GM18868 (cell line): Measurements from ENCODE around the gene PIK3R5.
"Not testable (repeated sequence)": the region's sequence is repeated elsewhere in the genome, so short reads cannot be mapped to it uniquely, and the experiment has no call there.

Experiments
- ATAC-seq: cut with Tn5 transposase; IDR thresholded peaks from one replicate; pipeline ENCODE4 v1.9.1; 2021; ENCODE audit warnings: mild to moderate bottlenecking, moderate library complexity; ENCODE audit not compliant: unreplicated experiment

PIK3R5 gene

GRCh38 chr17:8985054-8985701, 19.7 kb upstream of the PIK3R5 start:
- no peak for ATAC-seq

- ATAC-seq, result not testable (repeated sequence)
Observed at GRCh38 chr17:8984225-8984624, 18.7 kb upstream of the PIK3R5 start.

- no peak for ATAC-seq
Observed at GRCh38 chr17:8981443-8981842, 15.9 kb upstream of the PIK3R5 start.

- ATAC-seq, result no peak
Observed at GRCh38 chr17:8979715-8980114, 14.2 kb upstream of the PIK3R5 start.

GRCh38 chr17:8976638-8977037, 11.1 kb upstream of the PIK3R5 start:
- no peak for ATAC-seq

- ATAC-seq, result no peak
Observed at GRCh38 chr17:8975091-8975725, 9.7 kb upstream of the PIK3R5 start.

- no peak for ATAC-seq
Observed at GRCh38 chr17:8969901-8970300, 4.4 kb upstream of the PIK3R5 start.

- no peak for ATAC-seq
Observed at GRCh38 chr17:8968503-8968902, 3.0 kb upstream of the PIK3R5 start.

GRCh38 chr17:8967861-8968260, 2.4 kb upstream of the PIK3R5 start:
- no peak for ATAC-seq

GRCh38 chr17:8966926-8967325, 1.4 kb upstream of the PIK3R5 start:
- ATAC-seq, result no peak

GRCh38 chr17:8964801-8965393, 610 bp downstream of the PIK3R5 start:
- ATAC-seq, result peak; percentile 11

- ATAC-seq, result no peak
Observed at GRCh38 chr17:8963647-8964258, 1.8 kb downstream of the PIK3R5 start.

GRCh38 chr17:8963014-8963413, 2.5 kb downstream of the PIK3R5 start:
- ATAC-seq, result no peak

GRCh38 chr17:8961829-8962228, 3.7 kb downstream of the PIK3R5 start:
- ATAC-seq, result no peak

- no peak for ATAC-seq
Observed at GRCh38 chr17:8960325-8961140, 5.0 kb downstream of the PIK3R5 start.

- ATAC-seq, result no peak
Observed at GRCh38 chr17:8959312-8959918, 6.1 kb downstream of the PIK3R5 start.

GRCh38 chr17:8957721-8958120, 7.8 kb downstream of the PIK3R5 start:
- no peak for ATAC-seq

- ATAC-seq, result peak; percentile 66
Observed at GRCh38 chr17:8956465-8956902, 9.0 kb downstream of the PIK3R5 start.

- ATAC-seq, result no peak
Observed at GRCh38 chr17:8955021-8955959, 10.2 kb downstream of the PIK3R5 start.

- ATAC-seq, result peak; percentile 63
Observed at GRCh38 chr17:8954339-8954738, 11.2 kb downstream of the PIK3R5 start.
